ENCODE results near the gene MRPS2.
A peak's percentile ranks its signal among the peaks of the same experiment; 100 is the strongest.
"Not testable (repeated sequence)": the region's sequence is repeated elsewhere in the genome, so short reads cannot be mapped to it uniquely, and the experiment has no call there.

MRPS2 gene

GRCh38 chr9:135500525-135501260 lies at the start of gene MRPS2:
Gene MRPS2 (plus strand): TSS chr9:135500682. CDS start chr9:135500711, 29 bp downstream.
- peak; percentile 69 to 72 (median 72) for DNase-seq (ENCODE audit: low read depth in 3 of 3)

GRCh38 chr9:135450956-135451355 lies 49.5 kb upstream of the MRPS2 start:
- DNase-seq (ENCODE audit: low read depth in 3 of 3), result no peak

GRCh38 chr9:135451909-135452308 lies 48.6 kb upstream of the MRPS2 start:
- not testable (repeated sequence) for DNase-seq (ENCODE audit: low read depth in 3 of 3)

- no peak for DNase-seq (ENCODE audit: low read depth in 3 of 3)
Measured at GRCh38 chr9:135454737-135455136, 45.7 kb upstream of the MRPS2 start.

GRCh38 chr9:135455401-135456030 lies 45.0 kb upstream of the MRPS2 start:
- DNase-seq (ENCODE audit: low read depth in 3 of 3), result no peak

- no peak for DNase-seq (ENCODE audit: low read depth in 3 of 3)
Measured at GRCh38 chr9:135456436-135457104, 43.9 kb upstream of the MRPS2 start.

- not testable (repeated sequence) for DNase-seq (ENCODE audit: low read depth in 3 of 3)
Measured at GRCh38 chr9:135458478-135458877, 42.0 kb upstream of the MRPS2 start.

GRCh38 chr9:135461936-135462335 lies 38.5 kb upstream of the MRPS2 start:
- DNase-seq (ENCODE audit: low read depth in 3 of 3), result no peak

GRCh38 chr9:135463140-135463539 lies 37.3 kb upstream of the MRPS2 start:
- no peak for DNase-seq (ENCODE audit: low read depth in 3 of 3)

- no peak for DNase-seq (ENCODE audit: low read depth in 3 of 3)
Measured at GRCh38 chr9:135464181-135464580, 36.3 kb upstream of the MRPS2 start.

GRCh38 chr9:135468854-135469521 lies 31.5 kb upstream of the MRPS2 start:
- peak in 2 of 3 experiments; percentile 13 to 32 for DNase-seq (ENCODE audit: low read depth in 3 of 3)

- DNase-seq (ENCODE audit: low read depth in 3 of 3), result no peak
Measured at GRCh38 chr9:135471791-135472640, 28.5 kb upstream of the MRPS2 start.

- DNase-seq (ENCODE audit: low read depth in 3 of 3), result no peak
Measured at GRCh38 chr9:135473972-135474543, 26.4 kb upstream of the MRPS2 start.

- no peak for DNase-seq (ENCODE audit: low read depth in 3 of 3)
Measured at GRCh38 chr9:135474915-135475314, 25.6 kb upstream of the MRPS2 start.

GRCh38 chr9:135476561-135477355 lies 23.7 kb upstream of the MRPS2 start:
- no peak for DNase-seq (ENCODE audit: low read depth in 3 of 3)

GRCh38 chr9:135478191-135478590 lies 22.3 kb upstream of the MRPS2 start:
- DNase-seq (ENCODE audit: low read depth in 3 of 3), result no peak

- DNase-seq (ENCODE audit: low read depth in 3 of 3), result no peak
Measured at GRCh38 chr9:135478829-135479468, 21.5 kb upstream of the MRPS2 start.

- DNase-seq (ENCODE audit: low read depth in 3 of 3), result no peak
Measured at GRCh38 chr9:135479469-135480052, 20.9 kb upstream of the MRPS2 start, which contains the start of gene PPP1R26. Gene PPP1R26 (plus strand): TSS chr9:135479782. CDS start chr9:135484511, 4,729 bp downstream.

Data from stimulated activated CD4-positive, alpha-beta T cell treated with anti-CD3 and anti-CD28 coated beads, TNF-alpha, amount 100 ng/mL, for 4 hours (primary cell).